H1 (cell line): ENCODE results near the gene AGAP1.

ENCODE experiments used
- CEBPB ChIP-seq: IDR thresholded peaks from 2 replicates; pipeline ENCODE4 v1.6.1; 2012; ENCODE audit warnings: low read depth, low read length
- CHD1 ChIP-seq: IDR thresholded peaks from 2 replicates; pipeline ENCODE4 v1.6.1; 2012; ENCODE audit warnings: low read depth, low read length, improper control_type of control experiment
- E2F6 ChIP-seq: IDR thresholded peaks from 2 replicates; pipeline ENCODE4 v1.6.1; 2012; ENCODE audit warnings: inconsistent platforms
- POLR2AphosphoS5 ChIP-seq: IDR thresholded peaks from 2 replicates; pipeline ENCODE4 v1.6.1; 2011; ENCODE audit warnings: low read depth, low read length
- SAP30 ChIP-seq: fragments of 300-600 bp; sonication (generic); IDR thresholded peaks from 2 replicates; pipeline ENCODE4 v1.7.1; 2012; ENCODE audit warnings: low read length, moderate library complexity, mild to moderate bottlenecking, inconsistent platforms; ENCODE audit not compliant: insufficient read depth, insufficient replicate concordance
- SP1 ChIP-seq: IDR thresholded peaks from 2 replicates; pipeline ENCODE4 v1.6.1; 2011; ENCODE audit warnings: low read depth, low read length
- TCF12 ChIP-seq: IDR thresholded peaks from 2 replicates; pipeline ENCODE4 v1.6.1; 2011; ENCODE audit warnings: low read depth, mild to moderate bottlenecking, low read length
- TEAD4 ChIP-seq: IDR thresholded peaks from 2 replicates; pipeline ENCODE4 v1.6.1; 2012; ENCODE audit warnings: low read depth, low read length, inconsistent platforms, mixed read lengths
- ZNF274 ChIP-seq: IDR thresholded peaks from 2 replicates; pipeline ENCODE4 v1.7.0; 2012; ENCODE audit warnings: low read length, borderline replicate concordance; ENCODE audit errors: extremely low read depth
- TF ChIP-seq, protein P1 (sequence below), 3 experiments: IDR thresholded peaks; 1 replicate in 2 of 3; 2 replicates in 1 of 3; pipeline versions ENCODE4 v1.5.1 to v1.6.1; 2011; ENCODE audit warnings: low read length in 3 of 3, mild to moderate bottlenecking in 3 of 3, inconsistent platforms in 2 of 3, low read depth in 1 of 3, moderate library complexity in 1 of 3; ENCODE audit not compliant: insufficient read depth in 1 of 3; ENCODE audit errors: control extremely low read depth in 1 of 3

- TF ChIP-seq POLR2AphosphoS5 (no peak), ZNF274 (no peak), CHD1 (no peak), E2F6 (peak; percentile 96), SAP30 (no peak), TEAD4 (no peak), SP1 (no peak), CEBPB (no peak), TCF12 (no peak)
- TF ChIP-seq, protein P1, sequence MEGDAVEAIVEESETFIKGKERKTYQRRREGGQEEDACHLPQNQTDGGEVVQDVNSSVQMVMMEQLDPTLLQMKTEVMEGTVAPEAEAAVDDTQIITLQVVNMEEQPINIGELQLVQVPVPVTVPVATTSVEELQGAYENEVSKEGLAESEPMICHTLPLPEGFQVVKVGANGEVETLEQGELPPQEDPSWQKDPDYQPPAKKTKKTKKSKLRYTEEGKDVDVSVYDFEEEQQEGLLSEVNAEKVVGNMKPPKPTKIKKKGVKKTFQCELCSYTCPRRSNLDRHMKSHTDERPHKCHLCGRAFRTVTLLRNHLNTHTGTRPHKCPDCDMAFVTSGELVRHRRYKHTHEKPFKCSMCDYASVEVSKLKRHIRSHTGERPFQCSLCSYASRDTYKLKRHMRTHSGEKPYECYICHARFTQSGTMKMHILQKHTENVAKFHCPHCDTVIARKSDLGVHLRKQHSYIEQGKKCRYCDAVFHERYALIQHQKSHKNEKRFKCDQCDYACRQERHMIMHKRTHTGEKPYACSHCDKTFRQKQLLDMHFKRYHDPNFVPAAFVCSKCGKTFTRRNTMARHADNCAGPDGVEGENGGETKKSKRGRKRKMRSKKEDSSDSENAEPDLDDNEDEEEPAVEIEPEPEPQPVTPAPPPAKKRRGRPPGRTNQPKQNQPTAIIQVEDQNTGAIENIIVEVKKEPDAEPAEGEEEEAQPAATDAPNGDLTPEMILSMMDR (IDR thresholded peaks at IDR 0.05; ENCODE audit: control extremely low read depth in 1 of 3, insufficient read depth in 1 of 3, low read depth in 1 of 3, low read length in 3 of 3) = no peak
Observed at GRCh38 chr2:236168110-236169080, 674.6 kb downstream of the AGAP1 start, which contains the start of gene GBX2.
